Transverse colon (tissue), 4 donors: ENCODE results near the gene CCDC134. TPM values are rescaled to one million over a fixed set of nuclear protein-coding genes. Genes with fewer than 3 reads are reported as not detected.

ENCODE experiments used
- DNase-seq: peaks from one replicate; pipeline ENCODE4 v3.0.0-alpha.2; 2019
- H3K27ac ChIP-seq, 4 donors: fragments of 200-600 bp; sonication (generic); 2 replicates each; pipeline ENCODE4 v1.5.1; 2016 to 2018; ENCODE audit warnings: inconsistent platforms in 4 of 4
- H3K27me3 ChIP-seq: fragments of 200-600 bp; sonication (generic); 2 replicates; pipeline ENCODE4 v1.5.1; 2017; ENCODE audit warnings: inconsistent platforms
- H3K36me3 ChIP-seq, 4 donors: fragments of 200-600 bp; sonication (generic); 2 replicates each; pipeline ENCODE4 v1.5.1; 2017 to 2019; ENCODE audit warnings: inconsistent platforms in 4 of 4
- H3K4me1 ChIP-seq, 4 donors: fragments of 200-600 bp; sonication (generic); 2 replicates each; pipeline ENCODE4 v1.5.1; 2017 to 2020; ENCODE audit warnings: inconsistent platforms in 4 of 4
- H3K4me3 ChIP-seq, 4 donors: fragments of 200-600 bp; sonication (generic); 1 replicate in 1 of 4; 2 replicates in 3 of 4; pipeline versions ENCODE4 v1.5.1 to v1.6.1; 2017 to 2019; ENCODE audit warnings: inconsistent platforms in 4 of 4
- H3K9me3 ChIP-seq, 2 donors: fragments of 200-600 bp; sonication (generic); 2 replicates each; pipeline ENCODE4 v1.5.1; 2017 to 2019; ENCODE audit warnings: inconsistent platforms in 2 of 2
- EP300 ChIP-seq: sonication (generic); formaldehyde crosslinking; IDR thresholded peaks from one replicate; pipeline ENCODE4 v1.6.1; 2017; ENCODE audit warnings: antibody characterized with exemption, low read depth
- POLR2A ChIP-seq: fragments of 450-650 bp; IDR thresholded peaks from one replicate; pipeline ENCODE4 v1.6.1; 2016; ENCODE audit warnings: antibody characterized with exemption, mild to moderate bottlenecking, moderate library complexity
- POLR2AphosphoS5 ChIP-seq, 3 donors: sonication (generic); formaldehyde crosslinking; IDR thresholded peaks; one replicate each; pipeline ENCODE4 v1.6.1; 2016; ENCODE audit warnings: antibody characterized with exemption in 3 of 3
- WGBS, 2 donors: methylation state at CpG; one replicate each; pipeline ENCODE4 v1.1.5; 2018; ENCODE audit warnings: low coverage in 1 of 2; 5-methylcytosine and 5-hydroxymethylcytosine counted together
- in situ Hi-C, 4 donors: fragments of 200-750 bp; cut with MboI; loops; one replicate each; pipeline versions ENCODE4 v1.15.0 to v1.15.1; 2017; ENCODE audit warnings: low sequenced_read_pairs in 3 of 4, low pct_ligation_motif_present in 1 of 4, low pct_unique_long_range_greater_than_20kb in 1 of 4
- intact Hi-C: fragments of 100-400 bp; cut with DNase I; formaldehyde crosslinking; loops from one replicate; pipeline ENCODE4 v1.15.1; 2023; ENCODE audit warnings: low total_unique reads
- total RNA-seq, 4 donors: library from RNA; depleted of rRNA; stranded (reverse); fragments of >200 nt; gene quantifications; one replicate each; pipeline ENCODE4 v1.1.0, GENCODE V29; 2016
- TF ChIP-seq, protein P1 (sequence below), 5 experiments: fragments of 200-600 bp in 3 of 5; fragments of 450-650 bp in 2 of 5; sonication (generic) in 3 of 5; IDR thresholded peaks; 1 replicate in 2 of 5; 2 replicates in 3 of 5; pipeline ENCODE4 v1.5.1; 2016 to 2017; ENCODE audit warnings: antibody characterized with exemption in 5 of 5, inconsistent platforms in 3 of 5, mild to moderate bottlenecking in 2 of 5, moderate library complexity in 1 of 5

The CCDC134 gene
- total RNA-seq, 4 donors from 2014 or later: 5.9 to 9.8 TPM; not detected in 2

DNA sequence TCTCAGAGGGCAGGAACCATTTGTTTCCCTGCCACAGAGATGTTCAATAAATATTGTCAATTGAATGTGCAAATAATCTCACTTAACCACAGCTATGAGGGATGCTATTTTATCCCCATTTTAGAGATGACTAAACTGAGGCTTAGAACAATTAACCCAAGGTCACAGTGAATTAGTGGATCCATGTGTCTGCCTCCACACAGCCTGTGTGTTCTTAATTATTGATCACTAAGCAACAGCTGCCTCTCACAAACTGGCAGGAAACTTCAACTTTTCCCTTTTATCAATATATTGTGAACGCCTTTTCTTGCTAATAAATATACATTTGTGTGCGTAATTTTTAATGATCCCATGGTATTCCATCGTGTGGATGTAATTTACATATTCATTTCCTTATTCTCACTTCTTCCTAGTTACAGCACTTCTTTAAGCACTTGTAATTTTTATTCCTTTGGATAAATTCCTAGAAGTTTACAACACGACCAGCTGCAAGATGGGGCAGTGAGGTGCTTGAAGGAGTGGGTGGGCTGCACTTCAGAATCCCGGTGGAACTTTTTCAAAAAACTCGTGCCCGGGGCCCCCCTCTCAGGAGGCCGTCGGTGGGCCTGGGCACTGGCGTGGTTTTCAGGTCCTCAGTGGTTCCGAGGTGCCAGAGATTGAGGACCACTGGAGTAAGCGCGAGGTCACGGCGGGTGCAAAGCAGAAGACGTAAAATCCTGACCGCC lies 31.5 kb downstream of the CCDC134 start:
- peaks cover 9 to 48% (median 24%) of the 10 kb centered on the region in 4 donors for H3K4me1 ChIP-seq
- intact Hi-C loops: no loop called here
- no peak for DNase-seq
- peak overlapping the region; percentile 17 to 97 (median 89) for H3K4me3 ChIP-seq
- WGBS, 2 donors: 9 to 28% methylated on average over 6 to 17 of the region's 17 CpGs
- H3K27ac ChIP-seq: peak overlapping the region; percentile 92 to 99 (median 97)
- no peaks in the 10 kb centered on the region for H3K36me3 ChIP-seq
- in situ Hi-C loops: no loop called here
- H3K9me3 ChIP-seq: no peaks in the 10 kb centered on the region
- TF ChIP-seq POLR2A (no peak), POLR2AphosphoS5 (IDR thresholded peaks at IDR 0.05) (no peak)
- TF ChIP-seq, protein P1, sequence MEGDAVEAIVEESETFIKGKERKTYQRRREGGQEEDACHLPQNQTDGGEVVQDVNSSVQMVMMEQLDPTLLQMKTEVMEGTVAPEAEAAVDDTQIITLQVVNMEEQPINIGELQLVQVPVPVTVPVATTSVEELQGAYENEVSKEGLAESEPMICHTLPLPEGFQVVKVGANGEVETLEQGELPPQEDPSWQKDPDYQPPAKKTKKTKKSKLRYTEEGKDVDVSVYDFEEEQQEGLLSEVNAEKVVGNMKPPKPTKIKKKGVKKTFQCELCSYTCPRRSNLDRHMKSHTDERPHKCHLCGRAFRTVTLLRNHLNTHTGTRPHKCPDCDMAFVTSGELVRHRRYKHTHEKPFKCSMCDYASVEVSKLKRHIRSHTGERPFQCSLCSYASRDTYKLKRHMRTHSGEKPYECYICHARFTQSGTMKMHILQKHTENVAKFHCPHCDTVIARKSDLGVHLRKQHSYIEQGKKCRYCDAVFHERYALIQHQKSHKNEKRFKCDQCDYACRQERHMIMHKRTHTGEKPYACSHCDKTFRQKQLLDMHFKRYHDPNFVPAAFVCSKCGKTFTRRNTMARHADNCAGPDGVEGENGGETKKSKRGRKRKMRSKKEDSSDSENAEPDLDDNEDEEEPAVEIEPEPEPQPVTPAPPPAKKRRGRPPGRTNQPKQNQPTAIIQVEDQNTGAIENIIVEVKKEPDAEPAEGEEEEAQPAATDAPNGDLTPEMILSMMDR (IDR thresholded peaks at IDR 0.05): no peak
- H3K27me3 ChIP-seq: no peaks in the 10 kb centered on the region

DNA sequence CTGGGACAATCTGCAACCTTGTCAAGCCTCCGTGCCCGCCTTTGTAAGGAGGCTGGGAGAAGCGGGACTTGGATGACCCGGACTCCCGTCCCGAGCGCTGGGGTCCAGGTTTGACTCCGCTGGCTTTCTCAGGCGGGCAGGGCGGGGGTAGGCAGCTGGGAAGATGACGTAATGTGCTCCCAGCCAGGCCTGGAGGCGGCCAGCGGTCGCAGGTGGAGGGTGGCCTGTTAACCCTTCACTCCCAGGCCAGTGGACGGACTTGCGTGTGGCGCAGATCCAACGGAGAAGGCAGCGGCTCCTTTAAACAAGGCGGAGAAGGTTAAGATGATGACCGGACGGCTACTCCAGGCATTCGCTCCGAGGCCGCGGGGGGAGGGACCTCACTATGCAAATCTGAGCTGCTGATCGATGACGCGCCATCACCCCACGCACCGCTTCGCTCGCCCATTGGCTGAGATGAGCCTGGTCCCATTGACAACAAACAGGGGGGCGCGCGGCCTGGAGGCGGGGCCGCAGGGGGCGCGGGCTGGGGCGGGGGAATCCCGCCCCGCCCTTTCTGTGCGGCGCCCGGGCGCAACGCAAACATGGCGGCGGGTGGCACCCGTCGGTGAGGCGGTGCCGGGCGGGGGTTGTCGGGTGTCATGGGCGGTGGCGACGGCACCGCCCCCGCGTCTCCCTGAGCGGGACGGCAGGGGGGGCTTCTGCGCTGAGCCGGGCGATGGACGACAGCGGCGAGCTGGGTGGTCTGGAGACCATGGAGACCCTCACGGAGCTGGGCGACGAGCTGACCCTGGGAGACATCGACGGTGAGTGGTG lies 32.3 kb downstream of the CCDC134 start, which contains the start of gene SREBF2:
Gene SREBF2, plus strand, starts transcription at position 553 of the 816 bp plus-strand sequence. Its CDS starts 166 bp downstream, at position 719.
- in situ Hi-C loops: no loop called here
- Histone ChIP-seq H3K9me3 (no peaks in the 10 kb centered on the region), H3K4me1 (peaks cover 6 to 45% (median 20%) of the 10 kb centered on the region in 4 donors), H3K36me3 (no peaks in the 10 kb centered on the region), H3K27ac (peak within 1 kb of the TSS; percentile 92 to 99 (median 97)), H3K4me3 (peak within 1 kb of the TSS; percentile 64 to 97 (median 89)), H3K27me3 (no peaks in the 10 kb centered on the region)
- TF ChIP-seq POLR2A: peak; percentile 86
- peak; percentile 85 to 92 (median 88) for TF ChIP-seq POLR2AphosphoS5 (IDR thresholded peaks at IDR 0.05)
- TF ChIP-seq EP300: peak; percentile 25
- TF ChIP-seq, protein P1 (IDR thresholded peaks at IDR 0.05): peak in 2 of 5 experiments; percentile 5 to 15
- DNase-seq: peak; percentile 100
- WGBS, 2 donors: 1% methylated on average over 56 of the region's 75 CpGs; no CpG with 5 or more reads in 1 of the 2 donors
- intact Hi-C loops: no loop called here

DNA sequence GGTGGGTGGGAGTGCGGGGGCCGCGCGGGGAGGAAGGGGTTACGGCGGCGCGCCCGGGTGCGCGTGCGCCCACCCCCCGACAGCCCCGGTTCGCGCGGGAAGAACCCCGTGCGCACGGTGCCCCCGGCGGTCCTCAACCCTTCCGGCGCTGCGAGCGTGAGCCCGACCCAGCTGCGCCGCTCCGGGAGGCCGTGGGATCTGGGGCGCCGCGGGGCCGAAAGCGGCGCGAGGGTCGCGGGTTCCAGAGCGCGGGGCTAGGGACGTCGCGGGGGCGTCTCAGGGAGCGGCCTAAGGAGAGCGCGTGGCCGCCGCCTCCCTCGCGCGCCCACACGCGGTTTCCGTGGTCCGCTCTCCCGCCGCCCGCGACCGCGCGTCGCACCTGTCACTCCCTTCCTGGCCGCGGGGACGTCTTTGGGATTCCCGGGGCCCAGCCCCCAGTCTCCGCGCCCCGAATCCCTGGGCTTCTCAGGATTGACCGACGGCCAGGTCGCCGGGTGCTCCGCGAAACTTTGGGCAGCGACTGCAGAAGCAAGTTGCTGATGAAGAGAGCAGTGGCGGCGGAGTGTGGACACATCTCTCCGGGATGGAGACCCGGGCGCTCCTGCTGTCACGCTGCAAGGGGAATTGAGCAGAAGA lies 33.0 kb downstream of the CCDC134 start:
- Histone ChIP-seq H3K4me1 (peaks cover 0 to 47% (median 19%) of the 10 kb centered on the region in 4 donors), H3K27me3 (no peaks in the 10 kb centered on the region), H3K9me3 (no peaks in the 10 kb centered on the region), H3K36me3 (no peaks in the 10 kb centered on the region), H3K27ac (peak overlapping the region; percentile 92 to 99 (median 97)), H3K4me3 (peak overlapping the region; percentile 64 to 97 (median 89))
- WGBS, 2 donors: 1% methylated on average over 39 of the region's 86 CpGs; no CpG with 5 or more reads in 1 of the 2 donors
- TF ChIP-seq, protein P1 (IDR thresholded peaks at IDR 0.05): peak in 2 of 5 experiments; percentile 17 to 25
- no peak for TF ChIP-seq EP300
- peak in 2 of 3 donors; percentile 15 to 24 for TF ChIP-seq POLR2AphosphoS5 (IDR thresholded peaks at IDR 0.05)
- no peak for TF ChIP-seq POLR2A
- DNase-seq: peak; percentile 57
- intact Hi-C loops: no loop called here
- in situ Hi-C loops: no loop called here
